Measurements from ENCODE around the gene MYD88.

DNA sequence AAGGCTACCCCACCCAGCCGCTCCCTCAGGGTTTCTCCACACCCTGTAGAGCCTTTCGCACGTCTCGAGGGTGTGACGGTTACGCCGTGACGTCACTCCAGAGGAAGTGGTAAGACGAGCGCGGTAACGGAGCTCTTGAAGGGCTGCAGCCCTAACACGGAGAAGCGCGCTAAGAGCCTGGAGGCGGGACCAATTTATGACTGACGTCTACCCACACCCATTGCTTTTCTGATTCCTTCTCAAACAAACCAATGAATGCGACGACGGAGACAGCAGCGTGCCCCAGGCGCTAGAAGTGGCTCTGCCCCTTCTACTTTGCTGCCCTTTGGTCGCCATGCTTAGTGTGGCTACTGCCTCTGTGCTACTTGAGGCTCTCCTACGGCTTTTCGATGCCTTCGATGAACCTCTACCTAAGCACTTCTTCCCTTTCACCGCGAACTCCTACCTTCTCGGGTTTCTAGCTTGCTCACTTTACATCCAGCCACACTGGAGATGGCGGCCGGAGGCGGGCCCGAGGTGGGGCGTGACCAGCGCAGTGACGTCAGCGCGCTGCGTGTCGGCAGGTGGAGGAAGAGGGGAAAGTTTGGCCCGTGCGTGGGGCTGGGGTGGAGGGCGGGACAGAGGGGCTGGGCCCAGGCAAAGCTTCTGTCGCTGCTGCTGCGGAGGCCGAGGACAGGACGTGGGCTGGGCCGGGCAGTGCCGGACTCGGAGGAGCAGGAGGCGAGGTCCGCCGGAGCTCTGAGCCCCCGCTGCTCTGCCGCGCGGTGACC, 26.7 kb downstream of the MYD88 start, which contains the start of gene OXSR1:
- TF ChIP-seq, protein P1, sequence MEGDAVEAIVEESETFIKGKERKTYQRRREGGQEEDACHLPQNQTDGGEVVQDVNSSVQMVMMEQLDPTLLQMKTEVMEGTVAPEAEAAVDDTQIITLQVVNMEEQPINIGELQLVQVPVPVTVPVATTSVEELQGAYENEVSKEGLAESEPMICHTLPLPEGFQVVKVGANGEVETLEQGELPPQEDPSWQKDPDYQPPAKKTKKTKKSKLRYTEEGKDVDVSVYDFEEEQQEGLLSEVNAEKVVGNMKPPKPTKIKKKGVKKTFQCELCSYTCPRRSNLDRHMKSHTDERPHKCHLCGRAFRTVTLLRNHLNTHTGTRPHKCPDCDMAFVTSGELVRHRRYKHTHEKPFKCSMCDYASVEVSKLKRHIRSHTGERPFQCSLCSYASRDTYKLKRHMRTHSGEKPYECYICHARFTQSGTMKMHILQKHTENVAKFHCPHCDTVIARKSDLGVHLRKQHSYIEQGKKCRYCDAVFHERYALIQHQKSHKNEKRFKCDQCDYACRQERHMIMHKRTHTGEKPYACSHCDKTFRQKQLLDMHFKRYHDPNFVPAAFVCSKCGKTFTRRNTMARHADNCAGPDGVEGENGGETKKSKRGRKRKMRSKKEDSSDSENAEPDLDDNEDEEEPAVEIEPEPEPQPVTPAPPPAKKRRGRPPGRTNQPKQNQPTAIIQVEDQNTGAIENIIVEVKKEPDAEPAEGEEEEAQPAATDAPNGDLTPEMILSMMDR (conservative IDR thresholded peaks at IDR 0.05; ENCODE audit: low read depth, low read length): no peak
- no peak for TF ChIP-seq EZH2 (IDR thresholded peaks at IDR 0.05; ENCODE audit: low read length, unreplicated experiment)

Data from PC-3 (cell line).